ENCODE measurements around the gene DGKA.
"Not testable (repeated sequence)": the region's sequence is repeated elsewhere in the genome, so short reads cannot be mapped to it uniquely, and the experiment has no call there.

Gene DGKA

DNA sequence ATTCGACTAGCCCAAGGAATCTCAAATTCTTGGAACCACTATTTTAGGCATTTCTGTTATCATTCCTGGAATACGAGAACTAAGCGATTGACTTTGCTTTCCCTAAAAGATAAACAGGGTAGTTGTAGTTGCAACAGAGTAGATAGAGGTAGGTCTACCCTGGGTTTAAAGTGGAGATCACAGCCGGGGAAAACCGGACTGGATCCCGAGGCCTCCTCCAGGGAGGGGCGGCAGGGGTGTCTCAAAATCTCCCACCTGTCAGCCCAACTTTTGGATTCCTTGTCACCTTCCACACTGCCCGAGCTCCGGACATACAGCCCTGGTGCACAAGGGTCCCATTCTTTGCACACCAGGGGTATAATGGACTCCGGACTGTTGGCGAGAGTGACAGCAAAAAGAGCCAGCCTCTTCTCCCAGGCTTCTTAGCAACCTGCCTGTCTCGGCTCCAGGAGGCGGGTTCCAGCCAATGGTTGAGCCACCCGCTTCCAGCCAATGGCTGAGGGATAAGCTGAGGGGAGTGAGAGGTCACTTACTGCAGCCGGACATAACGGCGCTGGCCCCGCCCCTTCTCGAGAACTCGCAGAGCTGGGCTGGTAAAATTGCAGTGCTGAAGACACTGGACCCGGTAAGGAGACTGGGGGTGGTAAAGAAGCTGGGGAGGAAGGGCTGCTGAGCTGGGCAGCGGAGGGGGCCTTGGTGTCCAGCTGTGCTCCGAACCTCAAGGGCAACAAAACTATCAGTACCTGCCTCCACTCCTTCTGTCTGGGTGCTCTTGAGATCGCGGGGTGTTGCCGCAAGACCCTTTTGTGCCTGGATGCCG lies 66.0 kb downstream of the DGKA start, which contains the start of gene SUOX:
TSS of gene SUOX (plus strand) at position 562 of the 820 bp plus-strand sequence. CDS start 4,946 bp downstream, outside the sequence.
- DNase-seq (ENCODE audit: low read depth in 2 of 2): peak in 1 of 2 donors; percentile 14

DNA sequence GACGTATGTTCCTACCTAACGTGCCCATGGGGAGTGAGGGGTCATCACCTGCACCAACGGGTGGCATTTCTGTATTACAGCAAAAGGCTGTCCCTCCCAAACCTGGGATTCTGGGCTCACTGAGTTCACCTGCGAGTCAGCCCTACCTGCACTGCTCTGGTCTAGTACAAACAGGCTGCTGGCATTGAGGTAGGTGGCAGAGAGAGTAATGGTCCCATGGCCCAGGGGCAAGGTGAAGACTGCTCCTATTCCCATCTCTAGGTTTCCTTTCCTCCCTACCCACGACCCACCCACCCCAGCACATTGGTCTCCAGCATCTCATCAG lies 66.5 kb downstream of the DGKA start:
- DNase-seq (ENCODE audit: low read depth in 2 of 2): no peak

DNA sequence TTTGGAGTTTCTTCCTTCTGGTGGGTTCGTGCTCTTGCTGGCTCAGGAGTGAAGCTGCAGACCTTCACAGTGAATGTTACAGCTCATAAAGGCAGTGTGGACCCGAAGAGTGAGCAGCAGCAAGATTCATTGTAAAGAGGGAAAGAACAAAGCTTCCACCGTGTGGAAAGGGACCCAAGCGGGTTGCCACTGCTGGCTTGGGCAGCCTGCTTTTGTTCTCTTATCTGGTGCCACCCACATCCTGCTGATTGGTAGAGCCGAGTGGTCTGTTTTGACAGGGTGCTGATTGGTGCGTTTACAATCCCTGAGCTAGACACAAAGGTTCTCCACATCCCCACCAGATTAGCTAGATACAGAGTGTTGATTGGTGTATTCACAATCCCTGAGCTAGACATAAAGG lies 68.6 kb downstream of the DGKA start:
- DNase-seq (ENCODE audit: low read depth in 2 of 2): not testable (repeated sequence)

- not testable (repeated sequence) for DNase-seq (ENCODE audit: low read depth in 2 of 2)
These were observed 69.1 kb downstream of the DGKA start for GRCh38 chr12:55999999-56000540.

DNA sequence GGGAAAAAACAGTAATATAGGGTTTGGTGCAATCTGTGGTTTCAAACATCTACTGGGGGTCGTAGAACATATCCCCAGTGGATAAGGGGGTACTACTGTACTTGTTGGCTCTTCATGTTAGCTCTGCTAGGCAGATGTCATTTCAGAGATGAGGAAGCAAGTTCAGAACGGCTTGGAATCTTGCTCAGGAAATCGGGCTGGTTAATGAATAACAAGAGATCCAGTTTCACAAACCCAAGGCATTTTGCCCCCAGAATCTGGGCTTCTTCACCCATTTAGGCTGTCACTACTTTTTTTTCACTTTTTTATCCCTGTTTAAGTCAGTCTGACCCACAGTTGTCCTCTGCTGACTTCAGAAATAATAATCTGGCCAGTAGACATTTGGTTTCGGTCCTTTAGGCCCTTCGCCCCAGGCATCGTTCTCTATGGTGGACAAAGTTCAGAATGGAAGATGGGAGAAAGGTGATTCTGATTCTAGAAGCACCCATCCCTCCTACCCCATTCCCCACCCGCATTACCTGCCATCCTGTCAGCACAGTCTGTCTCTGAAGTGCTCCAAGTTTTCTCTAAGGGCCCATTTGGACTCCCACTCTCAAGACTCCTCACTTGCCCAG lies 70.6 kb downstream of the DGKA start:
- no peak for DNase-seq (ENCODE audit: low read depth in 2 of 2)

DNA sequence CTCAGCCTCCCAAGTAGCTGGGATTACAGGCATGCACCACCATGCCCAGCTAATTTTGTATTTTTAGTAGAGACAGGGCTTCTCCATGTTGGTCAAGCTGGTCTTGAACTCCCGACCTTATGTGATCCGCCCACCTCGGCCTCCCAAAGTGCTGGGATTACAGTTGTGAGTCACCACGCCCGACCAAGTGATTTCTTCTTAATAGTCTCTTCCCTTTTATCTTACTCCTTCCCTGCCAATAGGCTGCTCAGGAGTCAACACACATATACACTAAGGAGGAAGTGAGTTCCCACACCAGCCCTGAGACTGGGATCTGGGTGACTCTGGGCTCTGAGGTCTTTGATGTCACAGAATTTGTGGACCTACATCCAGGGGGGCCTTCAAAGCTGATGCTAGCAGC lies 72.4 kb downstream of the DGKA start:
- not testable (repeated sequence) for DNase-seq (ENCODE audit: low read depth in 2 of 2)
